ENCODE measurements around the gene OR8K5. TPM values are rescaled to one million over a fixed set of nuclear protein-coding genes. Genes with fewer than 3 reads are reported as not detected.

OR8K5 gene, protein sequence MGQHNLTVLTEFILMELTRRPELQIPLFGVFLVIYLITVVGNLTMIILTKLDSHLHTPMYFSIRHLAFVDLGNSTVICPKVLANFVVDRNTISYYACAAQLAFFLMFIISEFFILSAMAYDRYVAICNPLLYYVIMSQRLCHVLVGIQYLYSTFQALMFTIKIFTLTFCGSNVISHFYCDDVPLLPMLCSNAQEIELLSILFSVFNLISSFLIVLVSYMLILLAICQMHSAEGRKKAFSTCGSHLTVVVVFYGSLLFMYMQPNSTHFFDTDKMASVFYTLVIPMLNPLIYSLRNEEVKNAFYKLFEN
- total RNA-seq = not detected in 2 replicates
- long read RNA-seq = 0 reads

DNA sequence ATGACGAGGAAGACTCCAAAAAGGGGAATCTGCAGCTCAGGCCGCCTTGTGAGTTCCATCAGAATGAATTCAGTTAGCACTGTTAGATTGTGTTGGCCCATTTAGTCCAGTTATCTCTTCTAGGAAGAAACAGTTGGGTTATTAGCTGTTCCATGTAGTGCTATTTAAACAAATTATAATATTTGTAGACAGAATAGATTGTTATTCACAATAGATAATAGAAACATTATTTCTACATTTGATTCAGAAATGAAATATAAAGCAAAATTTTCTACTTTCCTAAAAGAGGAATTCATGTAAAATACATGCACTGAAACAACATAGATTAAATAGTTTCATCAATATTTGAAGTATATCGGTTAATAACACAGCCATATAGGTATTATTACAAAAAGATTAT lies at the start of gene OR8K5:
Gene OR8K5 (minus strand): TSS at position 101 of the 400 bp plus-strand sequence. CDS start 0 bp downstream, at position 101.
- Mint-ChIP-seq H3K36me3 (ENCODE audit: insufficient read depth) (no peaks in the 10 kb centered on the region), H3K4me1 (ENCODE audit: low read depth) (no peaks in the 10 kb centered on the region), H3K27me3 (no peaks in the 10 kb centered on the region), H3K4me3 (ENCODE audit: low read depth) (no peak within 1 kb of the TSS), H3K27ac (no peak within 1 kb of the TSS), H3K9me3 (ENCODE audit: low read depth) (peaks cover 21% of the 10 kb centered on the region)
- no peak for DNase-seq (ENCODE audit: low spot score, unreplicated experiment)
- TF ChIP-seq, protein P1, sequence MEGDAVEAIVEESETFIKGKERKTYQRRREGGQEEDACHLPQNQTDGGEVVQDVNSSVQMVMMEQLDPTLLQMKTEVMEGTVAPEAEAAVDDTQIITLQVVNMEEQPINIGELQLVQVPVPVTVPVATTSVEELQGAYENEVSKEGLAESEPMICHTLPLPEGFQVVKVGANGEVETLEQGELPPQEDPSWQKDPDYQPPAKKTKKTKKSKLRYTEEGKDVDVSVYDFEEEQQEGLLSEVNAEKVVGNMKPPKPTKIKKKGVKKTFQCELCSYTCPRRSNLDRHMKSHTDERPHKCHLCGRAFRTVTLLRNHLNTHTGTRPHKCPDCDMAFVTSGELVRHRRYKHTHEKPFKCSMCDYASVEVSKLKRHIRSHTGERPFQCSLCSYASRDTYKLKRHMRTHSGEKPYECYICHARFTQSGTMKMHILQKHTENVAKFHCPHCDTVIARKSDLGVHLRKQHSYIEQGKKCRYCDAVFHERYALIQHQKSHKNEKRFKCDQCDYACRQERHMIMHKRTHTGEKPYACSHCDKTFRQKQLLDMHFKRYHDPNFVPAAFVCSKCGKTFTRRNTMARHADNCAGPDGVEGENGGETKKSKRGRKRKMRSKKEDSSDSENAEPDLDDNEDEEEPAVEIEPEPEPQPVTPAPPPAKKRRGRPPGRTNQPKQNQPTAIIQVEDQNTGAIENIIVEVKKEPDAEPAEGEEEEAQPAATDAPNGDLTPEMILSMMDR (IDR thresholded peaks at IDR 0.05; ENCODE audit: unreplicated experiment) = no peak

DNA sequence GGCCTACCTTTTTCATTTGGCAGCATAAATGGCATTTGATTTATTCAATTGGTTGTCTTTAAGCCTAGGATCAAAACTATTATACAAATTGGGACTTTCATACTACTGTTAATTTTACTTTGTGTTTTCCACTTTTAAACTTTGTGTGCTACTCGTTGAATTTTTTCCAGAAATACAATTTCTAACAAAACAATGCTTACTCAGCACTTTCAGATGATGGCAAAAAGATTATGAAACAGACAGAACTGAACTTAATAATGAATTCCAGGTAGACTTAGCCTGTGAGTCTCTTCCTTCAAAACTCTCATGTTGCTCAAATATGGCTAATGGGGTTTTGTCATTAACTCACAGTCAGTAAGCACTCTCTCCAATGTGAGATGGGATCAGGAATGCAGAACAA lies 47.7 kb upstream of the OR8K5 start:
- TF ChIP-seq, protein P1 (IDR thresholded peaks at IDR 0.05; ENCODE audit: unreplicated experiment) = no peak
- no peaks in the 10 kb centered on the region for H3K27me3 Mint-ChIP-seq
- no peaks in the 10 kb centered on the region for H3K36me3 Mint-ChIP-seq (ENCODE audit: insufficient read depth)
- no peak for DNase-seq (ENCODE audit: low spot score, unreplicated experiment)
- H3K4me3 Mint-ChIP-seq (ENCODE audit: low read depth) = no peak overlapping the region
- no peak overlapping the region for H3K27ac Mint-ChIP-seq
- peaks cover 16% of the 10 kb centered on the region for H3K9me3 Mint-ChIP-seq (ENCODE audit: low read depth)
- H3K4me1 Mint-ChIP-seq (ENCODE audit: low read depth) = no peaks in the 10 kb centered on the region

DNA sequence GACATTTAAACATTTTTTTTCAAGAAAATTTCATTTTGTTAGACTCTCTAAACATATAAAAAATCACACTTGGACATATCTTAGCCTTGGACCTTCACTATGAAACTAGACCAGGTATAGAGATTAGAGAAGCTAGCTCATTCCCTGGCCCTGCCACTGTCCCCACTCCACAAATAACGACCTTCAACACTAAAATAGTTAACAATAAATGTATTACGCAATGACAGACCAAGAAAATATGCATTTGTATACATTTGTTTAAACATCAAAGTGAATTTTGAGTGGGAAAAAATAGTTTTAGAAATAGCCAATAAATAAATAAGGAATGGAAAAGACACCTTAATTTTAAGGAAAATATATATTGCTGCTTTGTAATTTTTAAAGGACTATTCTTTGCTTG lies 37.2 kb upstream of the OR8K5 start:
- Mint-ChIP-seq H3K9me3 (ENCODE audit: low read depth) (peaks cover 8% of the 10 kb centered on the region), H3K27me3 (no peaks in the 10 kb centered on the region), H3K4me3 (ENCODE audit: low read depth) (no peak overlapping the region), H3K27ac (no peak overlapping the region), H3K36me3 (ENCODE audit: insufficient read depth) (no peaks in the 10 kb centered on the region), H3K4me1 (ENCODE audit: low read depth) (no peaks in the 10 kb centered on the region)
- TF ChIP-seq, protein P1 (IDR thresholded peaks at IDR 0.05; ENCODE audit: unreplicated experiment) = no peak
- DNase-seq (ENCODE audit: low spot score, unreplicated experiment) = no peak

DNA sequence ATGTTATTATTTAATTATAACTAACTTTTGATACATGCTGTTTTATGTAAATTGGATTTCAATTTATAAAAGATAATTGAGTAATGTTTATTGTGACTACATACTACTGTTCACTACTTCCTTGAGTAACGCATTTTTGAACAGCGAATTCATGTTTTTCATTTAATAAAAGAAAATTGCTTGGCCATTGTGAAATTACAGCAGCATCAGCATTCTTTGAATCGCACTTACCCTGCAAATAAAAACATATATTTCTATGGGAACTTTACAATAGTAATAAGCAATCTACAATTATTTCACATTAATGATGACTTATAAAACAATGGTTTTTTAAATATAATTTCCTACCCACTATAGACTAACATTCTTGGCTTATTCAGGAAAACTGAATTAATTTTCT lies 36.6 kb upstream of the OR8K5 start:
- TF ChIP-seq, protein P1 (IDR thresholded peaks at IDR 0.05; ENCODE audit: unreplicated experiment) = no peak
- peaks cover 10% of the 10 kb centered on the region for H3K9me3 Mint-ChIP-seq (ENCODE audit: low read depth)
- no peaks in the 10 kb centered on the region for H3K4me1 Mint-ChIP-seq (ENCODE audit: low read depth)

DNA sequence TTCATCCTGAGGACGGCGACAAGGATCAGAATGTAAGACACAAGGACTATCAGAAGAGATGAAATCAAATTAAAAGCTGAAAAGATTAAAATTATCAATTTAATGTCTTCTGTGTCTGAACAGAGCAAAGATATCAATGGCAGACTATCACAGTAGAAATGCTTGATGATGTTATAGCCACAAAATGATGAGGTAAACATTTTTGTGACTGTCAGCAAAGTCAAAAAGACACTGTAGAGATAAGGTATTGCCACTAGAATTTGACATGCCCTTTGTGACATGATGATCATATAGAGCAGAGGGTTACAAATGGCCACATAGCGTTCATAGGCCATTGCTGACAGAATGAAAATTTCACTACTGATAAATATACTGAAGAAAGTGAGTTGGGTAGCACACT lies 28.5 kb upstream of the OR8K5 start:
- no peak overlapping the region for H3K4me3 Mint-ChIP-seq (ENCODE audit: low read depth)
- peaks cover 3% of the 10 kb centered on the region for H3K36me3 Mint-ChIP-seq (ENCODE audit: insufficient read depth)
- H3K9me3 Mint-ChIP-seq (ENCODE audit: low read depth) = peaks cover 18% of the 10 kb centered on the region
- H3K4me1 Mint-ChIP-seq (ENCODE audit: low read depth) = no peaks in the 10 kb centered on the region
- TF ChIP-seq, protein P1 (IDR thresholded peaks at IDR 0.05; ENCODE audit: unreplicated experiment) = no peak
- H3K27me3 Mint-ChIP-seq = no peaks in the 10 kb centered on the region
- DNase-seq (ENCODE audit: low spot score, unreplicated experiment) = no peak
- no peak overlapping the region for H3K27ac Mint-ChIP-seq

More for the DNA sequence above, 36.6 kb upstream of the OR8K5 start:
- no peaks in the 10 kb centered on the region for H3K36me3 Mint-ChIP-seq (ENCODE audit: insufficient read depth)
- H3K27me3 Mint-ChIP-seq = no peaks in the 10 kb centered on the region
- DNase-seq (ENCODE audit: low spot score, unreplicated experiment) = no peak
- H3K27ac Mint-ChIP-seq = no peak overlapping the region
- no peak overlapping the region for H3K4me3 Mint-ChIP-seq (ENCODE audit: low read depth)
